HG03378 (cell line): ENCODE data around the gene TLCD3A.
A peak's percentile ranks its signal among the peaks of the same experiment; 100 is the strongest.

Experiments used
- ATAC-seq: cut with Tn5 transposase; IDR thresholded peaks from one replicate; pipeline ENCODE4 v1.9.1; 2021; ENCODE audit warnings: mild to moderate bottlenecking, moderate library complexity; ENCODE audit not compliant: unreplicated experiment

The TLCD3A gene

DNA sequence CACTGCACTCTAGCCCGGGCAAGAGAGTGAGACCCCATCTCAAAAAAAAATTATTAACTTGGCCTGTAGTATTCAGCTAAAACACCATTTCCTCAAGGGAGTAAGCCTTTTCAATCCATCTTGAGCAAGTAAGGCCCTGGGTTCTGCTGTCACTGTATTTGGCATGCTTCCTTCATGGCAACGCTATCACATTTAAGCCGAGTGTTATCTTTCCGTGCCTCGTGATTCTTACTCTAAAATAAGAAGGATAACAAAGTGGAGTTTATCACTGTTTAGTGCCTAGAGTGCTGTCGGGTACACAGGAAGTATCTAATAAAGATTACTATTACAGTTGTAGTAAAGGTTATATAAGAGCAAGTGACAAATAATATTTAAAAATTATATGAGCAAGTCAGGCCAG lies 26.5 kb upstream of the TLCD3A start:
- ATAC-seq: no peak

DNA sequence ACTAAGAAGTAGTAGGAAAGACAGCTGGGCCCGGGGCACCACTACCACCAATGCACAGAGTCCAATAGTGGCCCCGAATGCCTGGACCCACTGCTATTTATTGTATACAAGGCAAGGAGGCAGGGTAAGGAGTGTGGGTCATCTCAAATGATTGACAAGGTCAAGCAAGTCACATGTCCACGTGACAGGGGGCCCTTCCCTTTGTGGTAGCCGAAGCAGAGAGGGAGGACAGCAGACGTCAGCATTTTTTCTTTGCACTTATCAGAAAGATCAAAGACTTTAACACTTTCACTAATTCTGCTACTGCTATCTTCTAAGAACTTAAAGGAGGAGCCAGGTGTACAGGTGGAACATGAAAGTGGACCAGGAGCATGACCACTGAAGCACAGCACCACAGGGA lies 24.3 kb upstream of the TLCD3A start:
- ATAC-seq: no peak

DNA sequence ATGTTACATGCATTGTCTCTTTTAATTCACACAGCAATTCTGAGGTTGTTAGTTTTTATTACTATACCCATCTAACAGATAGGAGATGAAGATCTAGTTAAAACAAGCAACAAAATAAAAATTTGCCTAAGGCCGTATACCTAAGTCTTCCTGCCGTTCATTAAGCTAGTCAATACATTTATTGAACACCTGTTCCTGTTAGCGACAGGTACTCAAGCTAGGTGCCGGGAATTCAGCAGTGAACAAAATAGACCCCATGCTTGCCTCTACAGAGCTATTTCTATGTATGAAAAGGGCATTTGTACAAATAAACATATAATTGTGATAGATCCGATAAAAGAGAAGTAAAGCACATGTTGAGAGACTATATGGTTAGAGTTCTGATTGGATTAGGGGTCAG lies 14.3 kb upstream of the TLCD3A start:
- ATAC-seq: no peak

DNA sequence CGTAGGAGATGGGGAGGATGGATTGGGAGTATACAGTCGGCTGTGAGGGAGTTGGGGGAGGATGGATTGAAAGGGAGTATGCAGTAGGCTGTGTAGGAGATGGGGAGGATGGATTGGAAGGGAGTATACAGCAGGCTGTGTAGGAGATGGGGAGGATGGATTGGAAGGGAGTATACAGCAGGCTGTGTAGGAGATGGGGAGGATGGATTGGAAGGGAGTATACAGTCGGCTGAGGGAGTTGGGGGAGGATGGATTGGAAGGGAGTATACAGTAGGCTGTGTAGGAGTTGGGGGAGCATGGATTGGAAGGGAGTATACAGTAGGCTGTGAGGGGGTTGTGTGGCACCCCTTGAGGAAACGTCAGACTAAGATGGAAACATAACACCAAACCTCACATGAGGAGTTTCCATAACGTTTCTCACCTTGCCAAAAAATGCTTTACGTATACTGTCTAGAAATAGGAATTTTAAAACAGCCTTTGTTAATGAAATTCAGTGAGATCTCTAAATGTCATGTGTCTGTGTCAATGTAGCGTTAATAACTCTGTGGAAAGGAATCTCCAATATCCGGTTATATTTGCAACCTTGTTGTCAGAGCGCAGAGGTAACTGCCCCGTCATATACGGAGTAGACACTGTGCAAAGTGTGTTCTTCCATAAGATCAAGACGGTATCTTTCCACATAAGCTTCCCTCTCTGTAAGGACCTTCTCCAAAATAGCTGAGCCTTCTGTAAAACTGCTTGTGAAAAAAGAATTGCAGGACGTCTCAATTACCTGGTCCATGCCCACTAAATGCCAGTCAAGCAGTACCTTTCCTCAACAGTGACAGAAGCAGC lies 11.5 kb upstream of the TLCD3A start:
- ATAC-seq: no peak

DNA sequence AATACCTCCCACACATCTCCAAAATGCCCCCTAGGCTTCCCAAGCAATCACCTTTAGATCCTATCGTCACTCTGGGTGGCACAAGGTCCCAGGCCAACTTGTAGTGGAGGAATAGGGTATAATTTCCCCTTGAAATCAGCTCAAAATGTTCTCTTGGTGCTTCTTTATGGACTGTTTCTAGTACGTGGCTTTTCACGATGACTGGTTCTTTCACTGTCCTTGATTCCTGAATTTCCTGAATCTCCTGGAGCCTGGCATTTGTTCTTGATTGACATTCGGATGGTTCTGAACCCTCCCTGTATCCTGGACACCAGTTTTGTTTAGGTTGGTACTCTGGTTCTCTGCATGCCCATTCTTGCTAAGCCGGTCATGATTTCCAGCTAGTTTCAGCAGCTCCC lies 10.9 kb upstream of the TLCD3A start:
- ATAC-seq: no peak

DNA sequence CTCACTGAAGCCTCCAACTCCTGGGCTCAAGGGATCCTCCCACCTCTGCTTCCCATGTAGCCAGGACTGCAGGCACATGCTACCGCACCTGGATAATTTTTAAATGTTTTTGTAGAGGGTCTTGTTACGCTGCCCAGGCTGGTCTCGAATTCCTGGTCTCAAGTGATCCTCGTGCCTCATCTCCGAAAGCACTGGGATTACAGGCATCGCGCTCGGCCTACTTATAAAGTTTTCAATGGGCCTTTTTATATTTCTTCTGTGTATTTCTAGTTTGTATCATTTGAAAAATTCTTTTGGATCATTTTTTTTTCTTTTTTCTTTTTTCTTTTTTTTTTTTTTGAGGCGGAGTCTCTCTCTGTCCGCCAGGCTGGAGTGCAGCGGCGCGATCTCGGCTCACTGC lies 7.3 kb upstream of the TLCD3A start:
- no peak for ATAC-seq

DNA sequence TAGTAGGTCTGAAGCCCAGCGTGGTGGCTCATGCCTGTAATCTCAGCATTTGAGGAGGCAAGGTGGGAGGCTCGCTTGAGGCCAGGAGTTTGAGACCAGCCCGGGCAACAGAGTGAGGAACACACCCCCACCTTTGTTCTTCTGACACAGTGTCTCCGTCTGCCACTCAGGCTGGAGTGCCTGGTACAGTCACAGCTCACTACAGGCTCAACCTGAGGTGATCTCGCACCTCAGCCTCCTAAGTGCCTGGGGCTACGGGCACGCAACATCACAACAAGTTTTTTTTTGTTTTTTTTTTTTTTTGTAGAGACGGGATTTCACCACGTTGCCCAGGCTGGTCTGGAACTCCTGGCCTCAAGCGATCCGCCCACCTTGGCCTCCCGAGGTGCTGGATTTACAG lies 6.7 kb upstream of the TLCD3A start:
- no peak for ATAC-seq

DNA sequence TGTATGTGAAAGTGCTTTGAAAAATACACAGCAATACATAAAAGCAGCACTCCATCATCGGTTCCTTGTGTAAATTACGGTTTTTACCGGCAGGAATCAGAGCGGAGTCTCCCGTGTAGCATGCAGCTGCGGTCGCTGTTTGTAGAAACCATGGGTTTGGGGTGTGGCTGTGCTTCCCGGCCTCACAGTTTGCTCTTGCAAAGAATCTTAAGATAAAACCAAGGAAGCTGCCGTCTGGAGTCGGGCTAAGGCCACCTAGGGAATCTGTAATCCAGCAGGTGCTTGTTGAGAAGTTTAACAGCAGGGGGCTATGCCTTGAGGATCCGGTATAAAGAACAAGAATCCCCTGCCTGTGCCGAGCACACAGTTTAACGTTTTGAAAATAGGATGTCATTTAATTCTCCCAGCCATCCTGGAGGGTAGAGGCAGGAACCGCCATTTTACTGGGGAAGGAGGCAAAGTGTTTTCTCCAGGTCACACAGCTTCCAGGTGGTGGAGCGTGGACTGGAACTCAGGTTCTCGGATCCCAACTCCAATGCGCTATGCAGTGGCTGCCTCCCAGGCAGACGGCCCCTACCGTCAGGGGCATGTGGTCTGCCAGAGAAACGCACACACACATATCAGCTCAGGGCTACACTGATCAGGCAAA lies 6.0 kb upstream of the TLCD3A start:
- no peak for ATAC-seq

DNA sequence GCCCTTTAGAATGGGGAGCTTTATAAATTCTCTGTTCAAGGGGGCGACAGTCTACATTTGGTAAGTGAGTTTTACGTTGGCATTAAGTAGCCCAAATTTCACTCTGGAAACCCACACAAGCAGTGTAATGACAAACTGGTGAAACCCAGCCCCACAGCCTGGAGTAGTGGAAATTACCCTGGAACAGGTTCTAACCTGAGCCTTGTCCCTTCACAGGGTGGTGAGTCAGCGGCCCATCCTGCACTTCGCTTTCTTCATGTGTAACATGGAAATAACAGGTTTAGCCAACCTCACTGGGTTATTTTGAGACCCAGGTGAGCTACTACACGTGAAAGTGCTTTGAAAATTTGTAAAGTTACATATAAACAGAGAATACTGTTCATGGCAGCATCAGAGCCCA lies 3.5 kb upstream of the TLCD3A start:
- no peak for ATAC-seq

DNA sequence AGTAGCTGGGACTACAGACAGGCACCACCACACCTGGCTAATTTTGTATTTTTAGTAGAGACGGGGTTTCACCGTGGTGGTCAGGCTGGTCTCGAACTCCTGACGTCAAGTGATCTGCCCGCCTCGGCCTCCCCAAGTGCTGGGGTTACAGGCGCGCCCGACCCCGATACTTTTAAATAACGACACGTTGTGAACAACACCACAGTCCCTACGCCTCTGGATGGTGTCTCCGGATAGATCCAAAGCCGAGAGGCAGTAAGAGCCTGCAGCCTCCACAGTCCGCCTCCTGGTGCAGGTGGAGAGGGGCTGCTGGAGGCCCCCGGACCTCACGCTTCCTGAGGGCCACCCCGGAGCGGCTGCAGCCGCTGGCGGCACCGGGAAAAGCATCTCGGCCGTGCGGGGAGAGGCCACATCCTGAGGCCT lies 741 bp upstream of the TLCD3A start:
- no peak for ATAC-seq

DNA sequence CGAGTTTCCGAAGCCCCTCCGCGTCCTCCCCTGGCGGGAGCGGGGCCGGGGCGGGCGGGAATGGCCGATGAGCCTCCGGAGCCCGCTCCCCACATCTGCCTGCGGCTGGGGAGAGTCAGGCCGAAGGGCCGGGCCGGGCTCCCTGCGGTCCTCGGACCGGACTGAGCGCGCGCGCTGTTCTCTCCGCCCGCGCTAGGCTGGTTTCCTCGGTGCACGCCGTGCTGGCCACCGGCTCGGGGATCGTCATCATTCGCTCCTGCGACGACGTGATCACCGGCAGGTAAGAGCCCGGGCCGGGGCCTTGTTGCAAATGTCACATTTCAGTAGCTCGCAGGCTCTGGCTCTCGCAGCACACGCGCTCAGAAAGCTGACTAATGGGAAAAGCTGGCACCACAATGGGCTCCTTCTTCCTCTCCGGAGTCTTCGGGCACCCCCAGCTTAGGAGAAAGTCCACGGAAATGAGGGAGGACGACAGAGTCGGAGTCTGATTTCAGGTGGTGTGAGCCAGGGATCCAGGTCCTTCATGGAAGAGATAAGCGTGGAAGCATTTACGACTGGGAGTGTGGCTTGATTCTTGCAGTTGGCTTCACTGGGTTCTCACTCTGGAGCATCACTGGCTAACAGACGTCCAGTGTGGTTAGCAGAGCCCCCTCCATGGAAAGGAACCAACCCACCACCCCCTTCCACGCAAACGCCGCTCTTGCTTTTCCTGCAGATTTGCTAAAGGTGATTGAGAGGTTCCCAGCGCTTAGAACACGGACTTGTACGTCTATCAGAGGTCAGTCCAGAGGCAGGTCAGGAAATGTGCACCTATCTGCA lies 715 bp downstream of the TLCD3A start:
- ATAC-seq: no peak

DNA sequence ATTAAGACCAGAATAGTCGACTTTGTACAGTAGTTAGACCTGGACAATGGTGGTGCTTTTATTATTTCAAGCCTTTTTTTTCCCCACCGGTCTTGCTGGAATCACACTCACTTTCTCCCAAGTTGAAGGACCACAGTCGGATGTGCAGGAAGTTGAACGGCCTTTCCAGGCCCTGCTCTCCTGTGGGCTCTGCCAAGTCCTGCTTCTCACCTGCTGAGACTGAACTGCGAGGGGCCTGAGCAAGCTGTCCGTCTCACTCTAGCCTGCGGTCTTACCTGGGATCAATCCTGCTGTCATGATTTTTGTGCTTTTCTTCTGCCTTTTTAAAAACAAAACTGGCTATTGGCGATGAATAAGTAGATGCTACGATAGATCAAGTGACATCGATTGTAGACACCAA lies 1.3 kb downstream of the TLCD3A start:
- no peak for ATAC-seq

DNA sequence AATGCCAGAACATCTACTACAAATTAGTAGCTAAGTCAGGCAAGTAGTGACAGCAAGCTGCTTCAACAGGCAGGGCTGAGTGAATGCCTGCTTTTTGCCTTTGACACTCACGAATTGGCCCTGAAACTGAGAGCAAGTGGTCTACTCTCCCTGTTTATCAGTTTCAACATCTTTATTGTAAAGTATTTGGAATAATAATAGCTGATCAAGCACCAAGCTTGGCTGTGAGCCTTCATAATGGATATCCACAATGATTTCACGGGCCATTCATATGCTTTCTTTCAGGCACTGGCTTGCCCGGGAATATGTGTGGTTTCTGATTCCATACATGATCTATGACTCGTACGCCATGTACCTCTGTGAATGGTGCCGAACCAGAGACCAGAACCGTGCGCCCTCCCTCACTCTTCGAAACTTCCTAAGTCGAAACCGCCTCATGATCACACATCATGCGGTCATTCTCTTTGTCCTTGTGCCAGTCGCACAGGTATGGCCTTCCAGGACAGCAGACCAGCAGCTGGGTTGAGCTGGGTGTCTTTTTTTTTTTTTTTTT lies 5.2 kb downstream of the TLCD3A start:
- no peak for ATAC-seq

DNA sequence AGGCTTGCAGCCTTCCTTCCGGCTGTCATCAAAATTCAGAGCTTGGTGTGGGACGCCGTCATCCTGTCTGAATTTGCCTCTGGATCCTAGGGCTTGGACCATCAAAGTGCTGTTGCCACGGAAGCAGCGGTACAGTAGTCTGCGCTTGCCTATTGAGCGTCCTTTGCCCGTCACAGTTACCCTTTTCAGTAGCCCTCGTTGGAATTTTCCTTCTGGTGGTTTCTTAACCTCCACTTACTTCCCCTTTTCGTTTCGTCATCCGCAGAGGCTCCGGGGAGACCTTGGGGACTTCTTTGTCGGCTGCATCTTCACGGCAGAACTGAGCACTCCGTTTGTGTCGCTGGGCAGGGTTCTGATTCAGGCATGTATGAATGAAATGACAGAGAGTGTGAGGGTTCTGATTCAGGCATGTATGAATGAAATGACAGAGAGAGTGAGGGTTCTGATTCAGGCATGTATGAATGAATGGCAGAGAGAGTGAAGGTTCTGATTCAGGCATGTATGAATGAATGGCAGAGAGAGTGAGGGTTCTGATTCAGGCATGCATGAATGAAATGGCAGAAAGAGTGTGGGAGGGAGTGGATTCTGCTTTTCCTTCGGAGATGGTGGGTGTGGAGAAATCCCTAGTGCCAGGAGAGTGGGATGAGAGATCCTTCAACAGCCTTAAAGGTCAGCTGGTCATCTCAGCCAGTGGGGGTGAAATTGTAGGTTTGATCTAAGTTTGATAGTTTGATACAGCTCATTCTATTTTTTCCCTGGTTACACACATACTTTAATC lies 8.0 kb downstream of the TLCD3A start:
- ATAC-seq: peak; percentile 66

DNA sequence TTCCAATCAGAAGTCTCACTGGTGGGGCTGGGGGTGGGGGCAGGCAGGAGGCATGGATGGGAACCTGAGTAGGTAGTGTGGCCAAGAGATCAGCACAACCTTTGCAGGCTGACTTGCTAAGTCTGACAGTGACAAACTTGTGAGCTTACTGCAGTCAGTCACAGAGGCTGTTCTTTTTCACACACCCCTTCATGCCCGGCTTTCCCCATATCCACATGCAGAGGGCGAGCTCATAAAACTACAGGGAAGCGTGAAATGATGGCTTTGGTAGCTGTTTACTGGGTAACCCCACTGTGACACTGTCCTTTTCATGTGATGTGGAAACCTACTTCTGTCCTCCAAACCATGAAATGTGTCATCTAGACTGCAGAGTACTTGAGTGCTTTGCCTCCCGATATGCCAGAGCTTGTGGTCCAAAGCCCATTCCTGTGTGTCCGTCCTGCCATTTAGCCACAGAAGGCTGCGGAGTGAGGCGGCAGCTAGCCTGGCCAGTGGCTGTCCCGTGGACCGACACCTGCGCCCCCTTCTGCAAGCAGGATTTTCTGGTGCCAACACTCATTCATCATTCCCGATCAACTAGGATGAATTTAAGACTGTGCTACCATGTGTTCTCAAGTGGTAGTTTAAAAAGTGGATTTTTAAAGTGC lies 9.9 kb downstream of the TLCD3A start:
- ATAC-seq: no peak

DNA sequence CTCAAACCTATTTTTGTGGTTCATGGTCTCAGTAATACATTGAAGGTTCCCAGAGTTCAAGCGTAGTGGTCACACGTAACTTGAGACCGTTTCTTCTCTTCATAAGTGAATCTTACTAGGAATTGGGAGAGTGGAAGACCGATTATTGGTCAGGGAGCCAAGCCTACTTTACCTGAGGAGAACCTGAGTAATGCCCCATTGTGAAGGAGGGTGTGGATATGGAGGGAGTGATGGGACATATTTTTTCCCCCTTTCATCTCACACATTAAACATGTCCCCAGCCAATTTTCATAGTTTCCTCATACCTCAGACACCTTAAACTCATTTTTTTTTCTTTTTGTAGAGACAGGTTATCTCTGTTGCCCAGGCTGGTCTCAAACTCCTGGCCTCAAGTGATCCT lies 10.7 kb downstream of the TLCD3A start:
- no peak for ATAC-seq

DNA sequence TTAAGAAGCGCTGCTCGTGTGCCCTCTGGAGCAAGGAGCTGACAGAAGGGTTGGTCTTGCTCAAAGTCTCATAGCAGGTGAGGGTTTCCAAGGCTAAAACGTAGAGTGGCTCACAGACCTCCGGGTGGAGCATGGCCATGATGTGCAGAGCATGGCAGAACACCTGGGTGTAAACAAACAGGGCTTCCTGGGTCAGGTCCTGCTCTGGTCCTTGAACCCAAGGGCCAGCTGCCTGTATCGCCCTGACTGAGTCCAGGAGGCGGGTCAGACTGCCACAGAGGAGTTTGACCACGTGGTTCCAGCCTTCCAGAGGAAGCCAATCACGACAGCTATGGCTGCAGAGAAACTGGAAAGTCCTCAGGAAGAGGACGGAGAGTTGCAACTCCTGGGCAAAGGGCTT lies 12.5 kb downstream of the TLCD3A start:
- no peak for ATAC-seq

DNA sequence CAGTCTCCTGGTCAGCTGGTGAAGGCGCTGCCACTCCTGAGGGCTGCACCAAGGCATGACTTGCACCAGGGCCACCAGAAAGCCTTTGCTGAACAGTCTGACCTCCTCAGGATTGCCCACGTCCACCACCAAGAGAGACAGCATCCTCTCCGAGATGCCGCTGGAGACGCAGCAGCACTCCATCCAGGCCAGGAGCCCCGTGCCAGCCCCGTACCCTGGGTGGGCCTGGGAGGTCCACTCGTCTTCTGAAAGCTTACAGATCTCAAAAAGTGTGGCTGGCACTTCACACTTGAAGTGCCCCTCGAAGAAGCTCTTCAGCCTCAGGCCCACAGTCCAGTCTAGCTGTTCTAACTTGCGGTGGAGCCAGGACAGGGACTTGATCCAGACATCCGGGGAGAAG lies 13.0 kb downstream of the TLCD3A start:
- ATAC-seq: no peak

DNA sequence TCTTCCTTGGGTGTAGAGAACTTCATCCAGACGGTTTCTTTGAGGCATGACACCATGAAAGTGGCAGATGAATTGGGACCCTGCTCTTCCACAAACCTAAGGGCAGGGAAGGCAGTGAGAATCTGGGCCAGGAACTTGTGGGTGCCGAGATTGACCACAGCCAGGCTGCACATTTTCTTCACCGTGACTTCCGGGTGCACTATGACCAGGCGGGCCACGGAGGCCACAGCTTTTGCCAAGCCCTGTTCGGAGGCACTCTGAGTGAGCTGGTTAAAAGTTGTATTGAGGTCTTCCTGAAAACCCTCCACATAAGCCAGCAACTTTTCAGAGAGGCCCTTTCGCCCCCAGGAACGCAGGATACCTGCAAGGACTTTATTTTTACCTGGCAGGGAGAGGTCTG lies 13.8 kb downstream of the TLCD3A start:
- ATAC-seq: no peak
